PFSK-1 (cell line): ENCODE data around the gene ANKRD40.

Source experiments
- POLR2AphosphoS5 ChIP-seq: IDR thresholded peaks from 2 replicates; pipeline ENCODE4 v1.6.1; 2012; ENCODE audit warnings: low read depth, mild to moderate bottlenecking, control low read depth, low read length, moderate library complexity
- REST ChIP-seq, 2 experiments: IDR thresholded peaks; 2 replicates each; pipeline versions ENCODE4 v1.6.1 to v1.8.0; 2011 to 2012; ENCODE audit warnings: low read depth in 2 of 2, low read length in 2 of 2, control low read depth in 1 of 2, inconsistent platforms in 1 of 2, mild to moderate bottlenecking in 1 of 2, moderate library complexity in 1 of 2; ENCODE audit not compliant: insufficient read depth in 1 of 2
- SIN3A ChIP-seq: IDR thresholded peaks from 2 replicates; pipeline ENCODE4 v1.6.1; 2012; ENCODE audit warnings: mild to moderate bottlenecking, low read length, moderate library complexity, borderline replicate concordance; ENCODE audit not compliant: insufficient read depth
- TAF1 ChIP-seq: IDR thresholded peaks from 2 replicates; pipeline ENCODE4 v1.6.1; 2012; ENCODE audit warnings: low read length, control low read depth, borderline replicate concordance; ENCODE audit not compliant: insufficient read depth

GRCh38 chr17:50683434-50684287 lies 24.1 kb downstream of the ANKRD40 start:
- TF ChIP-seq POLR2AphosphoS5 (no peak), TAF1 (no peak), REST (IDR thresholded peaks at IDR 0.05; ENCODE audit: insufficient read depth in 1 of 2, low read depth in 2 of 2, low read length in 2 of 2) (no peak), SIN3A (no peak)
